HG02610 (cell line): Measurements from ENCODE around the gene RUSC1.

Experiments used
- ATAC-seq: cut with Tn5 transposase; IDR thresholded peaks from one replicate; pipeline ENCODE4 v1.9.1; 2021; ENCODE audit warnings: mild to moderate bottlenecking, moderate library complexity; ENCODE audit not compliant: unreplicated experiment

RUSC1 gene

DNA sequence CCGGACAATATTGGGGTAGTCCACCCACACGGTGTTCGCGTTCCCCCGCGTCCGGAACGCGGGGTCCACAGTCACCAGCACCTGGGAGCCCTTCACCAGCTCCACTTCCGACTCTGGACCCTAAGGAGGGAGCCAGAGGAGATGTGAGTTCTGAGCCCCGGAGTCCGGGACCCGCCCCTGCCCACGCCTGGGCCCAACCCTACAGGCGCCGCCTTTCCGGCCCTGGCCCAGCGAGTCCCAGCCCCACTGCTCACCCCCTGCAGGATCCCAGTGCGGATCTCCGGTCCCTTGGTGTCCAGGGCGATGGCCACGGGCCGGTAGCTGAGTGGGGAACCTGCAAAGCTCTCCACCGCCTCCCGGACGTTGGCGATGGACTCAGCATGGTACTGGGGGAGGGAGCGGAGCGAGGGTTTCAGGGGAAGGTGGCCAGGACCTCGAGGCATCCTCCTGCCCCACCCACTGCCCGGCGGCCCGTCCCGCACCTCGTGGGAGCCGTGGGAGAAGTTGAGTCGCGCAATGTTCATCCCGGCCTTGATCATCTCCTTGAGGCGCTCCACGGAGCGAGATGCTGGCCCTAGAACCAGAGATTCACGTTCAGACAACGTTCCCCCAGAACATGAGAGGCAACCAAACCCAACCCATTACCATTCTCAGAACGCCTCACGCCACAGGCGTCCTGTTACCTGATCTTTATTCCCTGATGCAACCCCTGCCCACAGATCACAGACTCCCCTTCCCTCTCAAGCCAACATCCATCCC lies 25.3 kb upstream of the RUSC1 start:
- no peak for ATAC-seq

DNA sequence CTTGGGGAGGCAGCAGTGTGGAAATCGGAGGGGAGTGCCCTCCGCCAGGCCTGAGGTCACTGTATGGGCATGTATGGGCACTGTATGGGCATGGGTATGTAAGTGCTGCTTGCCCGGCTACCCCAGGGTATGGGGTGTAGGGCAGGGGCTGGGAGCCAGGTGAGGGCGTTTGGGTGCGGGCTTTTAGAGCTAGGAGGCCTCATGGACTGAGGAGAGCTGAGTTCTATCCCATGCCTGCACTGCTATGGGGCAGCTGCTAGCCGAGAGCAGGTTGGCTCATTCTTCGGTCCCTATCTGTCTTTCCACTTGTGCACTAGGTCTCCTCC lies 24.8 kb upstream of the RUSC1 start:
- ATAC-seq = no peak

DNA sequence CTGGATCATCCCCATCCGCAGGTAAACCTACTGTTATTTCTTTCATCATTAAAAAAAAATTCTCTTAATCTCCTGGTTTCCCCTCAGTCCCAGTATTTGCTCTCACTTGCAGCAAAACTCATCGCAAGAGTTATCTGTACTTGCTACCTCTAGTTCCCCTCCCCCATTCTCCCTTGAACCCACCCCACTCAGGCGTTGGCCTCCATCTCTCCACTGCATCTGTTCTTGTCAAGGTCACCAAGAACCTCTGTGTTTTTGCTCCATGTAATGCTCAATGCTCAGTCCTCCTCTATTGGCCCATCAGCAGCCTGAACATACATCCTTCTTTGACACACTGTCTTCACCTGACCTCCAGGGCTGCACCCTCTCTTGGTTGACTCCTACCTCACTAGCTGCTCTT lies 24.0 kb upstream of the RUSC1 start:
- ATAC-seq = no peak

DNA sequence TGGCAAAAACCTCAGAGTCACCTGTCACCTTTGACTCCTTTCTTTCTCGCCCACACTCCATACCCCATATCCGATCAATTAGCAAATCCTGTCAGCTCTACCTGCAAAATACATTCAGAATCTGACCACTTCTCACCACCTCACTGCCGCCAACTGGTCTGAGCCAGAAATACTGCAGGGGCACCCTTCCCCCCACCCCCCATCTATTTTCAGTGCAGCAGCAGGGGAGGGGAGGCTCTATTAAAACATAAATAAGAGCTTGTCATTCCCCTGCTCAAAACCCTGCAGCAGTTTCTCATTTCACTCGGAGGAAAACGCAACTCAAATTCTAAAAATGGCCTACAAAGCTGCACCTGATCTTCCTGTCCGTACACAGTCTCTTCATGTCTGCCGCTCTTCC lies 23.3 kb upstream of the RUSC1 start:
- ATAC-seq = no peak

DNA sequence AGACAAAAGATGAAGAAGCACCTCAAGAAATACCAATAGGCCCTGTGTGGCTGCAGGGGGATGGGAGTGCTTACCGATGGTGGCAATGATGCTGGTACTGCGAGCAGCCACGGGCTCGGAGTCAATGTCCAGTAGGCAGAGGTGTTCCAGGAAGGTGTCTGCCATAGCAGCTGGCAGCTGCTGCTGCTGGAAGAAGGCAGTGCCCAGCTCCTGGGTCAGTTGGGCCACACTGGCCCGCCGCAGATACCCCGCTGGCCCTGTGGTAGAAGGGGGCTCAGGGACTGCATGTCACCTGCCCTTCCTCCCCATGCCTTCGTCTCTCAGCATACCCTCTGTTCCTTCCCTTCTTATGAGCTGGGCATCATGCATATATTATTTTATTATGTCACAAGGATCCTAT lies 20.7 kb upstream of the RUSC1 start:
- ATAC-seq = no peak

DNA sequence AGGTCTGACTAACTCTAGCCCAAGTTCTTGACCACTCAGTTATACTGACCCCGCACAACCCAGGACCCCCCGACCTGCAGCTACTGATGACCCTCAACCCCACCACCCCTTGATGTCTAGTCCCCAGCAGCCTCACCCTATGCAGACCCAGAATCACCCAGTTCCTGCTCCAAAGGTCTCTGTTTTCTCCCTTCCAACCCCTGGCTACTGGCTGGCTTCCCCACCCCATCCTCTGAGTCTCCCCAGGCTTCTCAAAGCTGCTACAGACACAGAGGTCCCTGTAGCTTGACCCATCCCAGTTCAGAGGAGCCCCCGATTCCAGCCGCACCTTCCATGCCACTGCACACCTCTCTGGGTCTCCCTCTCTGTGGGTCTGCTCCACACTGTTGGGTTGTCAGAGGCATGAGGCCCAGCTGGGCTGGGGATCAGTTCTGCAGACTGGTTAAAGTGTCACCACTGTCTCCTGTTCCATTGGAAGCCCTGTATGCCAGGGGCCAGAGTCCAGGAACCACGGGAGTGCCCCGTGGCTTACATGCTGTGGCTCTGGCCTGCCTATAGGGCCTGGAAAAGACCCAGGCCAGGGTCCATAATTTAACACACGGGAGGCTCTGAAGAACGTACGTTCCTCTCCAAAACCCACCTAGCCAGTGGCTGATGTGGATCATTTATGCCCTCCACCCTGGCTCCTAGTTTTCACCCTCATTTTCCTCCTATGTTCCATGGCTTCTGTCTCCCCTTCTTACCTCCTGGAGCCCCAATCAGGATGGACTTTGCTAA lies 20.0 kb upstream of the RUSC1 start:
- no peak for ATAC-seq

DNA sequence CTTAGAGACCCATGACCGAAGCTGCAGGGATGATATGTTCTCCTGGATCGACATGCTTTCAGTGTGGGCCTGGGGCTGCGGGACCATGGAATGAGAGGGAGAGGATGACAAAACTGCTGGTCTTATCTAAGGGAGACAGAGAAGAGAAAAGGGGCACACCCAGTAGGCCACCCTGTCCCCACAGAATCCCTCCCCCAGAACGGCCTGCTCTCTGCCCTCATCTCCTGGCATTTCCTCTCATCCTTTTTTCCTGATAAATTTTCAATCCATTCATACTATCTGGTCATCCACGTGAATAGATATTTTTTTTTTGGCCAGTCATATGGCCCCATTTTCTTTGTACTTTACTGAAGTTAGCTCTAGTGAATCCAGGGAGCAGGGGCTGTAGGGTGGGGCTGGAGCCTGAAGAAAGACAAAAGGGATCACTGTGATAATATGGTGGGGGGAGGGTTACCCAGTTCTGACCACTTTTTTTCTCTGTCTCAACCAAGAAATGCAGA lies 19.3 kb upstream of the RUSC1 start, which contains the start of gene PKLR:
PKLR (minus strand) TSS at position 97 of the 500 bp plus-strand sequence; CDS start at position 54, 43 bp downstream.
- no peak for ATAC-seq

DNA sequence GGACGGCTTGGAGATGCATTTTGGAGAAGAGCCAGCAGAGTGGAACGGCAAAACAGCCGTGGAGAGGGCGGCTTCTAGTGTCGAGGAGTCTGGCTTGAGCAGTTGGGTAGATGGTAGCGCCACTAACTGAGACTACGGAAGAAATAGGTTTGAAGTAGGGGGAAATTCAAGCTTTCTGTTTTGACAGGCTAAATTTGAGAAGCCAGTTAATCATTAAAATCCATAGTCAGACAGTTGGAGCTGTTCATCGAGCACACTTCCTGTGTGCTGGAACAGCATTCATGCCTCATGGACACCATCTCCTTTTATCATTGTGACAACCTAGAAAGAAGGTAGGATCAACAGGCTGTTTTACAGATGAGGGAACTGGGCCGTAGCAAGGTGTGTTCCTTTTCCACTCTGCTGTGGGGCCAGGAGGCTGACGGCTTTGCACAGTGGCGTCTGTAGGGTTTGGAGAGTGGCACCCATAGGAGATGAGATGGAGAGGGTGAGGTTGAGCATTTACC lies 16.1 kb upstream of the RUSC1 start:
- ATAC-seq = no peak

DNA sequence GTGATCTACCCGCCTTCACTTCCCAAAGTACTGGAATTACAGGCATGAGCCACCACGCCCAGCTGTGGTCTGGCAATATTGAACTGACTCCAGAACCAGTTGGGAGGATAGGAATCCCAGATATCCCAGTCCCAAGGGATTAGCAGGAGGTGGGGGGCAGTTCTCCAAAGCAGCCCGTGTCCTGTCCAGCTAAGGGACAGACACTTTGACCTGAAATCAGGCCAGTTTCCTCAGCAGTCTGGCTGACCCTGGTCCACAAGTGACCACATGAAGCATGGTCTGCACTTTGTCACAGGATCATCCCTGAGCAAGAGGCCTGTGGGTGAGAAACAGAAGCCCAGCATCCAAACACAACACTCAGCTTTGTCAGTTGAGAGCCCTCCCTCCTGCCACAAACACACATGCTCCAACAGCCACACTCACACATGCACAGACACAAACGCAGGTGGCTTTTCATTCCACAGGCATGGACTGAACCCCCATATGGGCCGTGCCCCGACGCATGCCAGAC lies 14.8 kb upstream of the RUSC1 start:
- no peak for ATAC-seq

DNA sequence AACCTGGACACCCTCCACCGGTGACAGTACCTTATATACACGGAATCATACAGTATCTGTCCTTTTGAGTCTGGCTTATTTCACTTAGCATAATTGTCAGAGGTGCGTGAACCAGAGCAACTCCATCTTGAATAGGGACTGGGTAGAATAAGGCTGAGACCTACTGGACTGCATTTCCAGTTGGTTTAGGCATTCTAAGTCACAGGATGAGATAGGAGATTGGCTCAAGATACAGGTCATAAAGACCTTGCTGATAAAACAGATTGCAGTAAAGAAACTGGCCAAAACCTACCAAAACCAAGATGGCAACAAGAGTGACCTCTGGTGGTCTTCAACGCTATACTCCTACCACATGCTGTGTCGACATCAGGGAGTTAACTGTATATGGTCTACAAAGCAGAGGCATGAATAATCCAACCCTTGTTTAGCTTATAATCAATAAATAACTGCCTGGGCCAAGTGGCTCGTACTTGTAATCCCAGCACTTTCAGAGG lies 13.4 kb upstream of the RUSC1 start:
- ATAC-seq = no peak

DNA sequence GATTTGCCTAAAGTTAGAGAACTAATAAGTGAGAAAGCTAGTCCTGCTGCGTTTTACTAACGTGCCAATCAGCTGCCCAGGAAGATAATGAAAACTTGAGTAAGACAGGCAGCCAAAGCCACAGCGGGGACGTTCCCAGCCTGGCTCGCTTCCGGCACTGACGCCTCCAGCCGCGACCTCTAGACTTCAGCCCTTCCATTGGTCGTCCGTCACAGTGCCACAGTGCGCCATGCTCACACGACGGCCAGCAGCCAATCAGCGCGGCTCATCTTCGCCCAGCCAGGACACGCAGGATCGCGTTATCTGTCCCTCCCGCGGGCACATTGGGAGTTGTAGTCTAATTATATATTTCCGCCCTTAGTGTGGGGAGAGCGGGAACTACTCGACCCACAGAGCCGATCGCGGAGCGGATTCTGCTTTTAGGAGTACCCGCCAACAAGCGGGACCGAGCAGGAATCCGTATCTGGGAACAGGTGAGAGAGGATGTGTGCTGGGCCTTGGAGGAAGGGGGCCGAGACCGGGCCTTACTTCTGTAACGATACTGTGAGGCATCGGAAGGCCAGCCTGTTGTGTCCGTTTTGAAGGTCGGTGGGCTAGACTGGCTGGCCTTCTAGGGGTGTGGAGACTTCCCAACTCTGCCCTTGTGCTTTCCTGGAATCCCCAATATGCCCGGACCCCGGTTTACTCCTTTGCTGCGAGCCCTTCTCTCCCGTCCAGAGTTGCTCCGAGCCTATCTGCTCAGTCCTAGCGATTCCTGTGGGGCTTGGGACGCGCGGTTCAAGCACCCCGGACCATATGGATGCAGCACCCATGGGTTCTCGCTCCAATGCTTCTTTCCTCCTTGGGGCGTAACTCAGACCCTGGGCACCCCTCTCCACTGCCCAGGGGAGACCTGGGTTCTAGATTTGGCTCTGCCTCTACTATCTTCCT lies 11.9 kb upstream of the RUSC1 start, which contains the start of gene FDPS:
FDPS (plus strand) TSS at position 374 of the 930 bp plus-strand sequence. CDS start 924 bp downstream, outside the sequence.
- ATAC-seq = peak; percentile 94

DNA sequence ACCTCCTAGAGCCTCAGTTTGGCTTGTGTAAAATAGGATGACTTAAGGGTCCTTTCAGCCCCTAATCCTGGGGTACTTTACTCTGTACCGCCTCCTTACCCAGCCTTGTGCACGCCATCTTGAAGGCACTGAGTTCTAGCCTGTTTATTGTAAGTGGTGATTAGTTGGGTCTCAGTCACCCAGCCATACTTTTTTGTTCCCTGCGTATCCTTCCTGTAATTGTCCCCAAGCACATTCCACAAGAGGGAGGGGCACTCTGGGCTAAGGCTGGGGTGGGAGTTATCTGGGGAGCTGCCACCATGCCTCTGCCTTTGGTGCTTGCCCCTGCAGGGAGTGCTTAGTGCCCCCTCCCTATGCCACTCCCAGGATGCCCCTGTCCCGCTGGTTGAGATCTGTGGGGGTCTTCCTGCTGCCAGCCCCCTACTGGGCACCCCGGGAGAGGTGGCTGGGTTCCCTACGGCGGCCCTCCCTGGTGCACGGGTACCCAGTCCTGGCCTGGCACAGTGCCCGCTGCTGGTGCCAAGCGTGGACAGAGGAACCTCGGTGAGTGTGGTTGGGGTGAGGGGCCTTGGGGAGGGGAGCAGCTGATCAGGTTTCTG lies 11.2 kb upstream of the RUSC1 start:
- no peak for ATAC-seq

DNA sequence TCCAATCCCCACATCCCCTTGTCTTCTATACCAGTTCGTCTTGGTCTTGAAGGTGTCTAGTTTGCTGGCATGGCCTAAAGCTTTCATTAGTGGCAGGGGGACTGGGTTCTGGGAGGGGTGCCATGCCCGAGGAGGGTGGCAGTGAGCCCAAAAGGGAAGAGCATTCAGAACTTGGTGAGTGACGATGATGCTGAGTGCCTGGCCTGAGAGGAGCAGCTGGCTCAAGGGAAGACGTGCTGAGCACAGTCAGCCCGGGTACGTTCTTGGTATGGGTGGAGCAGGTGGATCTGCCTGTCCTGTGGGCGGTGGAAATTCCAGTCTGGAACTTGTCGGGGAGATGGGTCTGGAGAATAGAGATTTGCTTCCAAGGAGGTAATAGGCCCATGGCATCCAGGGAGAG lies 7.4 kb upstream of the RUSC1 start:
- ATAC-seq = no peak

DNA sequence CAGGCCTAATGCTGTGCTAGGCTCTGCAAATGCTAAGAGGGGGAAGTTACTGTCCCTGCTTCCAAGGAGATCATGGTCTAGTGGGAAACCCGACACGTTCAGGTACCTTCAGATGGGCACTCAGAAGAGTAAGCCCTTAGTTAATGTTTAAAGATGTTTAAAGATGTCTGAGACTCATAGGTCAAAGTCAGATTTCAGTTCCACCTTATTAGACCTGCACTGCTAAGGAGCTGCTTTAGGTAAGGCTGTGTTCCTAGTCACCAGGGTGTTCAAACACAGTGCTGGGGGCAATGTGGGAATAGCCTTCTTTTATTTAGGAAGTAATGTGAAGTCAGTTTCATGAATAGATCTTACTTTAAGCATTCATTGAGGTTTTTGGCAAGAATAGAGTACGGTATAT lies 3.8 kb upstream of the RUSC1 start:
- no peak for ATAC-seq

DNA sequence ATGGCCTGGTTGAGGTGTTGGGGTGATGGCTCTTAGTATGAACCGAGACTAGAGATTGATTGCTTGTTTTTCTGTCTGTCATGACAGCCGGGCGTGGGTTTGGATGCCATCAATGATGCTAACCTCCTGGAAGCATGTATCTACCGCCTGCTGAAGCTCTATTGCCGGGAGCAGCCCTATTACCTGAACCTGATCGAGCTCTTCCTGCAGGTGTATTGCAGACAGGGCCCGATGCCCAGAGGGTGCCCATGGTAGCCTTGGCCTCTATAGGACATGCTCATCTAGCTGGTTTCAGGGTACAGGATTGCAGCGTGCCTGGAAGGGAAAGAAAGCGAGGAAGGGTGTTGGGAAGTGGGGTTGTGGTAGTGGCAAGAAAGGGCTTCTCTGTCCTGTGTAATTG lies 2.6 kb upstream of the RUSC1 start:
- ATAC-seq = no peak

DNA sequence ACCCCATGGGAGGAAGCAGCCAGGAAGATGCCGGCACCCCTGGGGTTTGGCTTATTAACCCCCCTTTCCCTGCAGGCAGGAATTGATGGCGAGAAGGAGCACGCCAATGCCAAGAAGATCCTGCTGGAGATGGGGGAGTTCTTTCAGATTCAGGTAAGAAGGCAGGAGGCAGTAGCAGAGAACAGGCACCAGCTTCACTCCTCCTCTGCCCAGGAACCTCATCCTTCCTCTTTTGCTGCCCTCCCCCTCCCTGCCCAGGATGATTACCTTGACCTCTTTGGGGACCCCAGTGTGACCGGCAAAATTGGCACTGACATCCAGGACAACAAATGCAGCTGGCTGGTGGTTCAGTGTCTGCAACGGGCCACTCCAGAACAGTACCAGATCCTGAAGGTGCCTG lies 1.2 kb upstream of the RUSC1 start:
- no peak for ATAC-seq

DNA sequence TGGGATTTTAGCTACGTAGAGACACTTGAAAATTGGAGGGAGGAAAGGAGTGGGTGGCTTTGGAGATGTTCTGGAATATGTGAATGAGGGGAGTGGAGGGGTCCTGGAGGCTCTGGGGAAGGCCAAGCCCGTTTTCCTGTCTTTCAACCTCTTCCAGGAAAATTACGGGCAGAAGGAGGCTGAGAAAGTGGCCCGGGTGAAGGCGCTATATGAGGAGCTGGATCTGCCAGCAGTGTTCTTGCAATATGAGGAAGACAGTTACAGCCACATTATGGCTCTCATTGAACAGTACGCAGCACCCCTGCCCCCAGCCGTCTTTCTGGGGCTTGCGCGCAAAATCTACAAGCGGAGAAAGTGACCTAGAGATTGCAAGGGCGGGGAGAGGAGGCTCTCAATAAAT lies 442 bp upstream of the RUSC1 start:
- no peak for ATAC-seq

DNA sequence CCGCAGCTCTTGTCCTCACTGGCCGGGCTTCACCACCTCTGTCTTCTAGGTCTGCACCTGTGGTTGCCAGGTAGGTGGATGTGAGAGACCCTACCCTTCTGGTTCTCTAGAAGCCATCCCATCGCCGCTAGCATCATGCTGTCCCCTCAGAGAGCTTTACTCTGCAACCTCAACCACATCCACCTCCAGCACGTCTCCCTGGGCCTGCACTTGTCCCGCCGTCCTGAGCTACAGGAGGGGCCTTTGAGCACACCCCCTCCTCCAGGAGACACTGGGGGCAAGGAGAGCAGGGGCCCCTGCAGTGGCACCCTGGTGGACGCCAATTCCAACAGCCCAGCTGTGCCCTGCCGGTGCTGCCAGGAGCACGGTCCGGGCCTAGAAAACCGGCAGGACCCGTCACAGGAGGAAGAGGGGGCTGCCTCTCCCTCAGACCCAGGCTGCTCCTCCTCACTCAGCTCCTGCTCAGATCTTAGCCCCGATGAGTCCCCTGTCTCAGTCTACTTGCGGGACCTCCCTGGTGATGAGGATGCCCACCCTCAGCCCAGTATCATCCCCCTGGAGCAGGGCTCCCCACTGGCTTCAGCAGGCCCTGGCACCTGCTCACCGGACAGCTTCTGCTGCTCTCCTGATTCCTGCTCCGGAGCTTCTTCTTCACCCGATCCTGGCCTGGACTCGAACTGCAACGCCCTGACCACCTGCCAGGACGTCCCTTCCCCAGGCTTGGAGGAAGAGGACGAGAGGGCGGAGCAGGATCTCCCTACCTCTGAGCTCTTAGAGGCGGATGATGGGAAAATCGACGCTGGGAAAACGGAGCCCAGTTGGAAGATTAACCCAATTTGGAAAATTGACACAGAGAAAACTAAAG lies 1.2 kb downstream of the RUSC1 start:
- no peak for ATAC-seq

DNA sequence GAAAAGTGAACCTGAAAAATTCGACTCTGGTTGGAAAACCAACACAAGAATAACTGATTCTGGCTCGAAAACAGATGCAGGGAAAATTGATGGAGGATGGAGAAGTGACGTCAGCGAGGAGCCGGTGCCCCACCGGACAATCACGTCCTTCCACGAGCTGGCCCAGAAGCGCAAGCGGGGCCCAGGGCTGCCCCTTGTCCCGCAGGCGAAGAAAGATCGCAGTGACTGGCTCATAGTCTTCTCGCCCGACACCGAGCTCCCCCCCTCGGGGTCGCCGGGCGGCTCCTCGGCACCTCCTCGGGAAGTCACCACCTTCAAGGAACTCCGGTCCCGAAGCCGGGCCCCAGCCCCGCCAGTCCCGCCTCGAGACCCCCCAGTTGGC lies 1.9 kb downstream of the RUSC1 start:
- no peak for ATAC-seq
